GM19397 (cell line): ENCODE data around the gene MLXIPL.
"Not testable (repeated sequence)": the region's sequence is repeated elsewhere in the genome, so short reads cannot be mapped to it uniquely, and the experiment has no call there.

ENCODE experiments used
- ATAC-seq: cut with Tn5 transposase; IDR thresholded peaks from one replicate; pipeline ENCODE4 v1.9.1; 2021; ENCODE audit warnings: mild to moderate bottlenecking, moderate library complexity; ENCODE audit not compliant: unreplicated experiment

MLXIPL gene

GRCh38 chr7:73555411-73555982 lies 68.8 kb downstream of the MLXIPL start:
- no peak for ATAC-seq

GRCh38 chr7:73550093-73550492 lies 74.2 kb downstream of the MLXIPL start:
- ATAC-seq: not testable (repeated sequence)

- ATAC-seq: no peak
Measured at GRCh38 chr7:73549176-73549575, 75.1 kb downstream of the MLXIPL start.

GRCh38 chr7:73547841-73548240 lies 76.5 kb downstream of the MLXIPL start:
- ATAC-seq: no peak

- ATAC-seq: no peak
Measured at GRCh38 chr7:73544678-73545077, 79.6 kb downstream of the MLXIPL start.
